GM18508 (cell line): ENCODE measurements around the gene CARD11.
"Not testable (repeated sequence)": the region's sequence is repeated elsewhere in the genome, so short reads cannot be mapped to it uniquely, and the experiment has no call there.

Experiments
- ATAC-seq: cut with Tn5 transposase; IDR thresholded peaks from one replicate; pipeline ENCODE4 v1.9.1; 2021; ENCODE audit warnings: moderate number of reproducible peaks; ENCODE audit not compliant: insufficient read depth, unreplicated experiment

Gene CARD11

DNA sequence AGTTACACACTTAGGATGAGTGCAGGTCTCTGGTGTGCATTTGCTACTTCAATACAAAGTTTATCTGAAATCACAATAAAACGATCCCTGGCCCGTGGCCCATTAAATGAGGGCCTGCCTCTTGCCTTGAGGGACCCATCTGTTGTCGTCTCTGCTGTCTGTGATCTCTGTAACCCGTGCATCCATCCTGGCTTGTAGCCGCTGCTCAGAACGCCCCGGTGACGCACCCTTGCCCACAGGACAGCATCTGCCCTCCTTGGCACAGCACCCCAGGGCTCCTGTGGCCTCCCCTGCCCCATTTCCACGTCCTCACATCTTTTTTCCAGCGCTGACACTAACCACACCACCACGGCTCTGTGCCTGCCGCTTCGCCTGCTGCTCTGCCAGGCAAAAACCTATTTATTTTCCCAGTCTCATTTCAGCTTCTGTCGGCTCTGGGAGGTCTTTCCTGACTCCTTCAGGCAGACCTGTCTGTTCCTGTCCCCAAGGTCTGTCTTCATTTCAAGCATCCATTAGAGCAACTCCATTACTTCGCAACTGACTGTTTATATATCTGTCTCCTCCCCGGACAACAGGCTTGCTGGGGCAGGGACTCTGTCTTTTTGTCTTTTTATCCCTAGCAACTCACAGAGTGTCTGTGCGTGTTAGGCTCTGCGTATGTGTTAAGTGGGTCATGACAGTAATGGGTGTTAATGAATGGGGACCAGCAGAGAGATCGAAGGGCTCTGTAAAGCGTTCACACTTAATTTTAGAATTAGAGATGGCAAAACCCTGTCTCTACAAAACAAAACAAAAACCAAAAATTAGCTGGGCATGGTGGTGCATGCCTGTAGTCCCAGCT is 16.4 kb downstream of the CARD11 start:
- no peak for ATAC-seq

DNA sequence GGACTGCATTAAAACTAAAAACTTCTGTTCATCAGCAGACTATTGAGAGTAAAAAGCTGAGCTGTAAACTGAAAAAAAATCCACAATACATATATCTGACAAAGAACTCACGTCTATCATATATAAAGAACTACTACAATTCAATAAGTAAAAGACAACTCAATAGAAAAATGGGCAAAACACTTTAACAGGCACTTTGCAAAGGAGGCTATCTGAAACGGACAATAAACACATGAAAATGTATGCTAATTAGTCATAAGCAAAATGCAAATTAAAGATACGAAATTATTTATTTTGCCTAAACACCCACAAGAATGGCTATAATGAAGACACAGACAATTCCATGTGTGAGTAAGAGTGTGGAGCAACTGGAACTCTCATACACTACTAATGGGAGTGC is 18.1 kb downstream of the CARD11 start:
- ATAC-seq: no peak

DNA sequence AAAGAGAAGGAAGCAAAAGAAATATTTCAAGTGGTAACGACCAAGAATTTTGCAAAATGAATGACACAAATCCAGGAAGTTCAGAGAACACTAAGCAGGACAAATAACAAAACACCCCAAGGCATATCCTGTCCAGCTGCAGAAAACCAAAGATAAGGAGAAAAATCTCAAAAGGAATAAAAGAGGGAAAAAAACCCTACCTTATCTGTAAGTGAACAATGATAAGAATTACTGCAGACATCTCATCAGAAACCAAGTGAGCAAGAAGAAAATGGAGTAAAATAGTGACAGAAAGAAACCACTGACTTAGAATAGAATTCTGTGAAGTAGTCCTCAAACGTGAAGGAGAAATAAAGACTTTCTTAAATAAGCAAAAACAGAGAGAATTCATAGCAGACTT is 21.8 kb downstream of the CARD11 start:
- ATAC-seq: no peak

DNA sequence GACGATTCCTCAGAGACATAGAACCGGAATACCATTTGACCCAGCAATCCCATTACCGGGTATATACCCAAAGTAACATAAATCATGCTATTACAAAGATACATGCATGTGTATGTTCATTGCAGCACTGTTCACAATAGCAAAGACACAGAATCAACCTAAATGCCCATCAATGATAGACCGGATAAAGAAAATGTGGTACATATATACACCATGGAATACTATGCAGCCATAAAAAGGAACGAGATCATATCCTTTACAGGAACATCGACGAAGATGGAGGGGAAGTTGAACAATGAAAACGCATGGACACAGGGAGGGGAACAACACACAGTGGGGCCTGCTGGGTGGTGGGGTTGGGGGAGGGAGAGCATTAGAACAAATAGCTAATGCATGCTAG is 22.4 kb downstream of the CARD11 start:
- ATAC-seq: not testable (repeated sequence)

DNA sequence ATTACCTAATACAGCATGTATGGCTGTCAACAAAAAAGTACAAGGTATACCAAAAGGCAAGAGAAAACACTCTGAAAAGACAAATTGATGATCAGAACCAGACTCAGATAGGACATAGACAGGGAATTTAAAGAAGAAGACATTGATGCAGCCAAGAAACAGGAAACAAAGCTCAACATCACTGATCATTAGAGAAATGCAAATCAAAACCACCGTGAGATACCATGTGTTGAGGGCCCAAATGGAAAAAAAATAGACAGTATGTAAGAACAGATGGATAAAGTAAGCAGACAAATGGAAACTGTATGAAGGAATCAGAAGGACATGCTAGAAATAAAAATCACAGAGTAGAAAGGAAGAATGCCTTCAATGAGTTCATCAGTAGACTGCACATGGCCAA is 23.3 kb downstream of the CARD11 start:
- no peak for ATAC-seq

DNA sequence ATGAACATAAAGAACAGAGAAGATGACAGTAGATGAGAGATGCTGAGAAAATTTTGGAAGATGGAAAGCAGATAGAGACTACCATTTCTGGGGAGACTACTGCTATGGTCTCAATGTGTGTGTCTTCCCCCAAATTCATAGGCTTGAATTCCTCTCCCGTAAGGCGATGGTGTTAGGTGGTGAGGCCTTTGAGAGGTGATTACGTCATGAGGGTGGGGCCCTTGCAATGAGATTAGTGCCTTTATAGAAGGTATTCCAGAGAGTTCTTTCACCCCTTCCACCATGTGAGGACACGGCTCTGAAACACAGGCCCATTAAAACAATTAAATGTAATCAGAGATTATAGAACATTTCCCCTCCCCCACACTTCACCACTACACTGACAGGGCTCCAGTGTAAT is 23.9 kb downstream of the CARD11 start:
- ATAC-seq: no peak

DNA sequence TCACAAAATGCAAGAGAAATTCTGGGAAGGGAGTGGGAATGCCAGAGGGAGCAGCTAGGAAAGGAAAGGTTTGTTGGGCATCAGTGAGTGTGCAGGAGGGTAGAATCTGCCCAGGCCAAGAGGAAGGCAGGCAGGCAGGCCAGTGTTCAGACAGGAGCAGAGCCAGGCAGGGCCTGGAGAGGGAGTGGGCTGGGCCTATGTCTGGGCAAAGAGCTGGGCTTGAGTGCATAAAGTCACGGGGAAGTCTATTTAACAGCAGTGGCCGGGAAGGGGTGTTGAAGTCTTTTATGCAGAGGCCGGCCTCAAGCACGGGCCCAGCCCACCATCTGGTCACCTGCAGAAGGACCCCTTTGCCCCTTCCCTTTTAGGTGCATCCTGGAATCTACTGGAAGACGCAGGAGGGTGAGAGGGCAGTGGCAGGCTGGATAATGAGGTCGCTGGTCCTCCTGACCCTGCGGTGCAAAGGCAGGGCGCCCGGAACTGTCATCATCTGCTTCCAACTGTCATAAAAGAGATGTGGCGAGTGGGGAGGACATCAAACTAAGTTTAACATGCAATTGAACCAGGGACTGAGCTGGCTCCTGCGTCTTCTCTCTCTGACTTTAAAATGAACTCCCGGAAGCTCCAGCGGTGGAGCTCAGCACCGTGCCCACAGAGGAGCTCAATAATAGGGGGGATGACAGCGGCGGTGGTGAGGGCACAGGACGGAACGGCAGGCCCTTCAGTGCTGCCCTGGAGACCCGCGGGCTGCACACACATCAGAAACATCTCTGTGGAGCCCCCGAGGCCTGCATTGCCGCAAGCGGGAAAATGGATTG is 29.5 kb downstream of the CARD11 start:
- ATAC-seq: no peak

DNA sequence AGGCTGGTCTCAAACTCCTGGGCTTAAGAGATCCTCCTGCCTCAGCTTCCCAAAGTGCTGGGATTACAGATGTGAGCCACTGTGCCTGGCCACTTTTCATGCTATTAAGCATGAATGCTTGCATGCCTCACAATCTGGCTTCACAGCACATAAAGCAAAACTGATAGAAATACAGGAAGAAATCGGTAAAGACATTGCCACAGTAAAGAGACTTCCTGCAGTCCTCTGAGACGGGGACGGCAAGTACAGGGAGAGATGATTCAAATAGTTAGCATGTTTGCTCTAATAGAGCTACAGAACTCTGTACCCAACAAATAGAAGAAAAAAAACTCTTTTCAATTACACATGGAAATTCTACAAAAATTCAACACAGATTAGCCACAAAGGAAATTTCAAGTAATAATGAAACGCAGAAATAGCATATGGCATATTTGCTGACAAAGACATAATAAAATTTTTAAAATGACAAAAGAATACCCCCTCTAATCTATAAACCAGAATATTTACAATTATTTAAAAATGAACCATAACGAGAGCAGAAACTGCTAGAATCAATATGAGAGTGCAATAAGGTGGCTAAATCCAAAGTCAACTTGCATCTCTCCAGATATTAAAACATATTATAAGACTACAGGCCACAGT is 32.3 kb downstream of the CARD11 start:
- no peak for ATAC-seq

DNA sequence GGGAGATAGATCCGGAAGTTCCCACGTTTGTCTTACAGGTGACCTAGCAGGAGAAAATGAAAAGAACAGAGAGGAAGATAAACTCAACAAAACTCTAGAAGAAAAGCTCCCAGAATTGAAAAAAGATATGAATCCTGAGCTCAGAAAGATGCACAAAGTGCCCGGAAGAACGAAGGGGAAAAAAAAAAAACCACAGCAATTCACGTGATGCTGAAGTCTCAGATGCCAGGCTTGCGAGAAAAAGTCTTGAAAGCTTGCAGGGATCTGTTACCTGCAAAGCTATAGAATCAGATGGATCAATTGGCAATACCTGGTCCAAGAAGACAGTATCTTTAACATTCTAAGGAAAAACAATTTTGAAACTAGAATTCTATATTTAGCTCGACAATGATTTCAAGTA is 33.5 kb downstream of the CARD11 start:
- ATAC-seq: no peak

DNA sequence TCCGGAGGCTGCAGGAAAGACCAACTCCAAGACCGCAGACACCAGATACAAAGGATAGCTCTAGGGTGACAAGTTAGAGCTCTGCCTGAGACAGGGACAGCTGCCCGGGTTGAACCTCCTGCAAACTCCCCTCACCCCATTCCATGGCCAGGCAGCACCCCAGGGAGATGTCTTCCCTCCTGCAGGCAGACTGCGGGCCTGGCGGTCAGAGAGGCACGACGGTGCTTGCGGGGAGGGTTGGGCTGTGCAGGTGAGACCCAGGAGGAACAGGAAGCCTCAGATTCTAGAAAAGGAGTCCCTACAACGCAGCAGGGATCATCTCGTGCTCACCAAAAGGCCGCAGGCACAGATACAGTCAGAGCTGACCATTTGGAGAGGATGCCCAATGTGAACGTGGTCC is 34.6 kb downstream of the CARD11 start:
- ATAC-seq: no peak

DNA sequence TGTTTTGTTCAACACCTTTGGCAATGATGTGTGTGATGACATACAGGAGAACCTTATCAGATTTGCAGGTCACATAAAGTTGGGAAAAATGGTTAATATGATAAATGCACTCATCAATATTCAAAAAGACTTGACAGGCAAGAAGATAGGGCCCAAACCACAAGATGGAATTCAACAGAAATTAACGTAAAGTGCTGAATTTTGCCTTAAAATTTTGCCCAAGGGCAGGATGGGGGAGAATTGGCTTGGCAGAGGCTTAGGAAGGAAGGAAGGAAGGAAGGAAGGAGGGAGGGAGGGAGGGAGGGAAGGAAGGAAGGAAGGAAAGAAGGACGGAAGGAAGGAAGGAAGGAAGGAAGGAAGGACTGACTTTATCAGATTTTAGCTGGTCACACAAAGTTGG is 35.3 kb downstream of the CARD11 start:
- ATAC-seq: no peak

DNA sequence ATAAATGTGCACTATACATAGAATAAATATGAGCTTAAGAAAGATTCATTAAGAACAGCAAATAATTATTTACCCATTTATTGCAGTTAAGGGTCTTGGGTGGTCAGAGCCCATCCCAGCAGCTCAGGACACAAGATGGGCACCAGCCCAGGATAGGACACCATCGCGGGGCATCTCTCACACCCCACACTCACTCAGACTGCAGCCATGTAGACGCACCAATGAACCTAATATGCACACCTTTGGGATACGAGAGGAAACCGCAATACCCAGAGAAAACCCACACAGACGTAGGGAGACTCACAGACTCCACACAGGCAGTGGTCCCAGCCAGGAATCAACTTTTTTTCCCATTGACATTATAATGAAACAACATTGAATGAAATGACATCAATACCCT is 36.0 kb downstream of the CARD11 start:
- no peak for ATAC-seq

DNA sequence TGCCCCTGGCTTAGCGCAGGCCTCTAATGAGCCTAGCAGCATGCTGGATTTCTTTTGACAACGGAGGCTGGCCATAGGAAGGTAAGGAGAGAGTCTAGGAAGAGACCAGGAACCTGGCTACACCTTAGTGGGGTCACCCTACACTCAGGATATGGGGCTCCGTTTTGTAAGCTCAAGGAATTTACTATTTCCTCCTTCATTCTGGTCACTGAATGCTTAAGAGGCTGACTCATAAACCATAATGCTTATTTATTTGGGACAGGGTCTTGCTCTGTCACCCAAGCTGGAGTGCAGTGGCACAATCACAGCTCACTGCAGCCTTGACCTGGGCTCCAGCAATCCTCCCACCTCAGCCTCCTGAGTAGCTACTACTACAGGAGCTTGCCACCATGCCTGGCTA is 38.4 kb downstream of the CARD11 start:
- ATAC-seq: no peak

DNA sequence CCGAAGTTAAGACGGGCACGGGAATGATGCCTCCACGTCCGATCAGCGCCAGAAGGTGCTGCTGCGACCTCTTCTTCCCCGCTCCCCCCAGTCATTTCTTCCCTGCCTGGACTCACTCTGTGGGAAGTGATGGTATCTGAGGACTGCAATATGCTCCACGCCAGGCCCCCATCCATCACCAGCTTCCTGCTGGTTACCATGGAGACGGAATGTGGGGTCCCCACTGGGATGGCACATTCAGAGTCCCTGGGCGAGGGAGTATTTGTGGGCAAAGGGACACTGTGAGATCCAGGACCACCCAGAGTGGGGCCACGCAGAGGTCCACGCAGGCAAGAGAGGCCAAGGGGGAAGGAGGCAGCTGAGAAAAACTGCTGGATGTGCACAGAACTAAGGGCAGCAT is 39.7 kb downstream of the CARD11 start:
- ATAC-seq: no peak

DNA sequence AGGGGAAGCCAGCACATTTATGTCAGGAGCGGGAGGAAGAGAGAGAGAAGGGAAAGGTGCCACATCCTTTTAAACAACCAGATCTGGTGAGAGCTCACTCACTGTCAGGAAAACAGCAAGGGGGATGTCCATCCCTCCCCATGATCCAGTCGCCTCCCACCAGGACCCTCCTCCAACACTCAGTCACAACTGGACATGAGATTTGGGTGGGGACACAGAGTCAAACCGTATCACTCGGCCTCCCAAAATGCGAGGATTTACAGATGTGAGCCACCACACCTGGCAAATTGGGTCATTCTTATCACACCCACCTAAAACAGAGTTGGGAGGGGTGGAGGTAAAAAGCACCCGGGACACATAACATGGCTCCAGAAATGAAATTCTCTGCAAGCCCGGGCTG is 41.0 kb downstream of the CARD11 start:
- ATAC-seq: no peak

DNA sequence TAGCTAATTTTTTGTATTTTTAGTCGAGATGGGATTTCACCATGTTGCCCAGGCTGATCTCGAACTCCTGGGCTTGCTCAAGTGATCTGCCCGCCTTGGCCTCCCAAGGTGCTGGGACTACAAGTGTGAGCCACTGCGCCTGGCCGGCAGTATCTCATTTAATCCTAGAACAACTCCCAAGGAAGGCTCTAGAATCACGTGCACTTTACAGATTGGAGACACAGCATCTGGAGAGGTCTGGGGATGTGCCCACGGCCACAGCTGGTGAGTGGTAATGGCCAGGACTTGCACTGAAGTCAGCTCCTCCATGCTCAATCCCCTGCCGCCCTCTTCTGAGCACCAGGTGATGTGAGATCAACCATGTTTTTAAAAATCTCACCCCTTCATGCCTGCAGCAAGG is 43.1 kb downstream of the CARD11 start:
- ATAC-seq: no peak

DNA sequence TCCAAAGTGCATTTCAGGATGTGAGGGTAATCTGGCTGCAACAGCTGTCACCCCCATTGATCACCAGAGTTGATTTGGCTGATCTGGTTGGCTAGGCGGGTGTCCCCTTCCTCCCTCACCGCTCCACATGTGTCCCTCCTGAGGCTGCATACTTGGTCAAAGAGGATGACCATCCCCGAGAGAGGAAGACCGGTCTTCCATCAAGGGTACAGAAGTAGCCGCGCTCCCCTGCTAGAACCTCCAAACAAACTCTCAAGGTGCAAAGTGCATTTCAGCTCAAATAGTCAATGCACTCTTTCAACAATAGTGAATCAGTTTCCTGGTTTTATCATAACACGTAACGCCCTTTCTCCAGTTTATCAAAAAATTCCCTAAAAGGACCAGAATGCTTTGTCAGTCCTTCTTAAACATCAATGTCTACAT is 44.6 kb downstream of the CARD11 start:
- no peak for ATAC-seq

DNA sequence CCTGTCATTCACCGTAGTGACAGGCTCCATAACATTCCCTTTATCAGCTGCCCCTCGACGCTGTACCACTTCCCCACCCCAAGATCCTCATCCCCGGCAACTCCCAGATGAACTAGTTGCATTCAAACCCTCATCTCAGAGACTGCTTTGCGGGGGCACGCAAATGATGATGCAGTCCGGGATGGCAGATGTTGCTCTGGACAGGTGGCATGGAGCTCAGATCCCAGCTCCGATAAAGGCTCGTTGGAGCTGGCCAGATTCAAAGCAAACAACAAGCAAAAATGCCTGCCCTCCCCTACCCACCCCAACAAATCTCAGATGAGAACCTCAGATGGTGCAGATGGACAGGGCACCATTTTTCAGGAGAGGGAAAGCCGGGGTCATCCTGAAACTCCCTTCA is 46.7 kb downstream of the CARD11 start:
- no peak for ATAC-seq

DNA sequence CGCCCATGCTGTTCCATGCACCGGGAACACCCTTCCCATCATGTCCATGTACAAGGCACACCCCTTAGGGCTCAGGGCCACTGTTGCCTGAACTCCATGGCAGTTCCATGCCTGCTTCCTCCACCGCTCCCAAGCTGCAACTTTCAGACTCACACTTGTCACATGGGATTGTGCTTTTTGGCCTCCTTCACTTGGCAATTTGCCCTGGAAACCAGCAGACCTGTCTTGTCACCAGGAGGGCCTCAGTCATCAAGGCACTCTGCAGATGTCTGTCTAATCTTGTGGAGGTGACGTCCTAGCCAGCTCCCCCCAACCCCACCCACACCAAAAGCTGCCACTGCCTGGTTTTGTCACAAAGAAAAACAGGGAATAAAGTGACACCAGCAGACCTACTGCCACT is 47.5 kb downstream of the CARD11 start:
- ATAC-seq: no peak

DNA sequence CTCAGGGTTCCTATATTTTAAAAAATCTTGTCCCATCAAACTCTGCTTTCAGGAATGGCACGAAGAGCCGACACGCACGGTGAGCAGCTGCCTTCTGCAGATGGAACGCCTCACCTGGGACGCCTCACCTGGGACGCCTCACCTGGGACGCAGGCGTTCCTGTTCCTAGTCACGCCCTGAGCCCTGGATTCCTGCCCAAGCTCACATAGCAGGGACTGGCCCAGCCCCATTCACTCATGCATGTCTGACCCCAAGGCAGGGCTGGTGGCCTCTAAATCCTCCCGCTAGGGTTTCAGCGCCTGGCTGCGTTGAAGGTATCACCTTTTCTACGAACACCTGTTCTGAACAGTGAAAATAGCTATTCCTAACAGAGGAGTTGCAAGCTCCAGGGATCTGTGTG is 49.8 kb downstream of the CARD11 start:
- no peak for ATAC-seq

DNA sequence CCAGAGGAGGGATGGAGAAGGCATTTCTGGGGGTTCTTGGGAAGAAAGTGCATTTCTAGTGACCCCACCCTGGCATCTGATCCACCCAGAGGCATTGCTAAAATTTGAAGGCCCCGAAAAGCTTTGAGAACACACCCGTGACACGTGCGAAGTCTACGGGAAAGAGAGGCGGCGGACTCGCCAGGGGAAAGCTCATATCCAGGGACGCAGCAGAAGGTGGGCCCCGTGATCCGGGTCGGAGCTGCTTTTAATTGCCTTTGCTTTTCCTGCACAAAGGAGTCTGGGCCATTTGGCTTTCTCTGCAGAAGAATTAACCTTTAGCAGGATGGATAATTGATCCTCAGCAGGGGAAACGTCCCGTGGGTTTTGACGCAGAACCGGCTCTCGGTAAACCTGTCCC is 50.3 kb downstream of the CARD11 start:
- ATAC-seq: no peak
